Measurements from ENCODE around the gene C4B. TPM values are rescaled to one million over a fixed set of nuclear protein-coding genes. Genes with fewer than 3 reads are reported as not detected.

Gene C4B
- total and polyA plus RNA-seq, 9 of the 15 experiments (the other 6 are each of a cell fraction or from before 2014, with no cell fraction given): 0.32 to 8.8 (median 5.4) TPM

- TF ChIP-seq ELF4 (CRISPR knock-in tag; IDR thresholded peaks at IDR 0.05) (no peak; the same call in 1 of the 2 replicates), SREBF1 (IDR thresholded peaks at IDR 0.05; ENCODE audit: borderline replicate concordance, low read depth, low read length) (peak; percentile 80), SIN3B (IDR thresholded peaks at IDR 0.05; ENCODE audit: low read depth) (peak; percentile 91), E2F4 (CRISPR knock-in tag; IDR thresholded peaks at IDR 0.05; ENCODE audit: low read depth) (peak; percentile 66; the same call in 1 of the 2 replicates), ZBTB17 (CRISPR knock-in tag; IDR thresholded peaks at IDR 0.05) (peak; percentile 88), THRAP3 (IDR thresholded peaks at IDR 0.05; ENCODE audit: borderline replicate concordance) (no peak), MTA1 (IDR thresholded peaks at IDR 0.05; ENCODE audit: borderline replicate concordance) (peak; percentile 99), THAP12 (CRISPR knock-in tag; IDR thresholded peaks at IDR 0.05) (peak; percentile 68), KDM4B (IDR thresholded peaks at IDR 0.05; ENCODE audit: borderline replicate concordance in 2 of 2, low read depth in 1 of 2) (peak in 1 of 2 experiments; percentile 69; a peak in 1 of 4 replicates), DACH1 (IDR thresholded peaks at IDR 0.05; ENCODE audit: partially characterized antibody) (peak; percentile 74), NFATC3 (IDR thresholded peaks at IDR 0.05) (peak; percentile 89), ETS1 (conservative IDR thresholded peaks at IDR 0.05; ENCODE audit: control insufficient read depth, low read depth, low read length) (peak; percentile 66), NR2C2 (CRISPR knock-in tag; IDR thresholded peaks at IDR 0.05) (peak; percentile 89), NR2C2 (tag; IDR thresholded peaks at IDR 0.05) (peak; percentile 93), RBM15 (IDR thresholded peaks at IDR 0.05; ENCODE audit: insufficient read depth, low read length) (no peak), ZNF316 (IDR thresholded peaks at IDR 0.05) (peak; percentile 7; the same call in 1 of the 2 replicates), MAX (CRISPR knock-in tag; IDR thresholded peaks at IDR 0.05) (peak; percentile 89), PHB (CRISPR knock-in tag; IDR thresholded peaks at IDR 0.05) (peak; percentile 50; the same call in 1 of the 2 replicates), ESRRA (IDR thresholded peaks at IDR 0.05; ENCODE audit: borderline replicate concordance, low read depth) (peak; percentile 92), ZNF668 (CRISPR knock-in tag; IDR thresholded peaks at IDR 0.05) (0 out of 2 replicates have a peak, but pooled peaks have one; percentile 65), ZBTB8A (IDR thresholded peaks at IDR 0.05; ENCODE audit: partially characterized antibody) (no peak), RFX5 (IDR thresholded peaks at IDR 0.05; ENCODE audit: low read depth, low read length) (peak; percentile 73; the same call in 1 of the 2 replicates)
Observed at GRCh38 chr6:31971993-31972708, 42.4 kb upstream of the C4B start, which contains the start of gene DXO (continued).

Measured in K562 (cell line).